Activated T-cell treated with anti-CD3 and anti-CD28 coated beads, Interleukin-2, amount 50 U/mL, for 4 hours (primary cell): ENCODE data around the gene ZMYM3. TPM values are rescaled to one million over a fixed set of nuclear protein-coding genes. Genes with fewer than 3 reads are reported as not detected.

Source experiments
- ATAC-seq, 2 donors: fragments of 200-7000 bp; cut with Tn5 transposase; one replicate each; pipeline ENCODE4 v1.10.0; 2021
- DNase-seq: peaks from one replicate; pipeline ENCODE4 v3.0.0-alpha.2; 2020
- H3K27me3 Mint-ChIP-seq: one replicate; pipeline ENCODE4 v1.8.0; 2021; ENCODE audit warnings: low read depth, mixed read lengths
- H3K36me3 Mint-ChIP-seq: one replicate; pipeline ENCODE4 v1.8.0; 2022; ENCODE audit warnings: mixed read lengths; ENCODE audit not compliant: insufficient read depth
- H3K4me1 Mint-ChIP-seq: one replicate; pipeline ENCODE4 v1.8.0; 2021; ENCODE audit warnings: low read depth, mixed read lengths
- H3K4me3 Mint-ChIP-seq: one replicate; pipeline ENCODE4 v1.8.0; 2021; ENCODE audit warnings: mild to moderate bottlenecking, moderate library complexity, mixed read lengths
- H3K9me3 Mint-ChIP-seq: one replicate; pipeline ENCODE4 v1.8.0; 2021; ENCODE audit warnings: mixed read lengths
- total RNA-seq, 3 donors: library from RNA; stranded (reverse); gene quantifications; one replicate each; pipeline ENCODE4 v1.2.1, GENCODE V29; 2021

ZMYM3 gene
- total RNA-seq, 3 donors from 2014 or later, result 11.2 to 15.7 (median 13.3) TPM

DNA sequence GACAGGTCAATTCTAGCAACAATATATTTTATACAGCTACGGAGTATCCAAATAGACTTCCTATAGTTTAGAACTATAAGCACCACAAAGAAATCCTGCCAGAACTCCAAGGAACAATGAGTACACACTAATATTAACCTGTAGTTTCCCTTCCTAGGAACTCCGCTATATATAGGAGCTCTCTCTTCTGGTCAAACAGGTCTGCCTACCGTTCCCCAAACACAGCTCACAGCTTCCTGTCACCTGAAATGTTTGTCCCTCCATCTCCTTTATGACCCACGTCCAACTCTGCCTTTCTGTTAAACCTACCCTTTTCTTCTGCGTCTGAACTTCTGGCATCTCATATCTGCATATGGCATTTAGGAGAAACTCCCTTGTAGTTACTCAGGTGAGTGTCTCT is 41.4 kb downstream of the ZMYM3 start:
- no peak for ATAC-seq
- Mint-ChIP-seq H3K9me3 (no peaks in the 10 kb centered on the region), H3K4me1 (no peaks in the 10 kb centered on the region), H3K27me3 (peaks cover 3% of the 10 kb centered on the region), H3K36me3 (no peaks in the 10 kb centered on the region), H3K4me3 (no peak overlapping the region)
- DNase-seq, result no peak

DNA sequence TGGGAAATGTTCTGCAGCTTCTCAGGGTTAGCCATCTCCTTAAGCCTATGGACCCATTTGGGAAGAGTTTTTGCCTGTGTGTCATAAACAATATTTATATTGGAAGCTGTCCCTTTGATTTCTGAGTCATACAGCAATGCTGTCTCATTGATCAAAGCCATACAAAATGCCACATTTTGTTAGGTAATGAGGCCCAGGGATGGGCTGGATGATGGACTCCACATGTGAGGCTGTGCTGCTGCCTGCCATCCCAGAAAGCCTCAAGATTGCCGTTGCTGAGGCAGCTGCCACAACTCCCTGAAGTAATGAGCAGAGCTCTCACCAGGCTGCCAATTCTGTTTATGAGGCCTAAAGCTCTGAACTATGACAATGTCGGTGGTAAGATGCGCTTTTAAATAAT is 43.1 kb downstream of the ZMYM3 start:
- Mint-ChIP-seq H3K4me1 (no peaks in the 10 kb centered on the region), H3K36me3 (no peaks in the 10 kb centered on the region), H3K4me3 (no peak overlapping the region), H3K9me3 (no peaks in the 10 kb centered on the region), H3K27me3 (peaks cover 3% of the 10 kb centered on the region)
- no peak for ATAC-seq
- no peak for DNase-seq

DNA sequence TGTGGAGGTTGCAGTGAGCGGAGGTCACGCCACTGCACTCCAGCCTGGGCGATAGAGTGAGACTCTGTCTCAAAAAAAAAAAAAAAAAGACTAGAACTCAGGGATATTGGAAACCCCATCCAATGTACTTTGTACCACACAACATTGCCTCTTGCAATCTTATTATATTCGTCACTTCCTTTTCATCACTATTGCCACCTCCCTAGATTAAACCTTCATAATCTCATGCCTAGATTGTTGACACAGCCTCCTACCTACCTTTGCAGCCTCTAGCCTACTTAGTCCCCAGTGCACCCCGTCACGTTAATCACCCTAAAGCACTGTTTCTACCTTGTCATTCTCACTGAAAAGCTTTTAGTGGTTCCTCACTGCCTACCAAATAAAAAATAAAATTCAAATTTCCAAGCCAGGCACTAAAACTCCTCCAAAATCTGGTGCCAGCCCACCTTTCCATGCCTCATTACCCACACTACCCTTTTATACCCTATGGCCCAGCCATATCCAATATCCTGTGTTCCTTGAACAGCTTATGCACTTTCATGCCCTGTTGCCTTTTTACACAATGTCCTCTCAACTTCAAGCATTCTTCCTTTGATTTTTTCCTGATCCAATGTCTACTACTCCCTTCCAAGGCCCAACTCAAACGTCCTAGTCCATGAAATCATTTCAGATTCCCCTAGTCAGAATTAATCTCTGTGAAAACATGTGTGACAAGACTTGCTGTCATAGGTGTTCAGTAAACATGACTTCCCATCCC is 54.5 kb downstream of the ZMYM3 start:
- Mint-ChIP-seq H3K4me1 (peaks cover 16% of the 10 kb centered on the region), H3K27me3 (no peaks in the 10 kb centered on the region), H3K36me3 (no peaks in the 10 kb centered on the region), H3K9me3 (no peaks in the 10 kb centered on the region), H3K4me3 (peak overlapping the region; percentile 19)
- DNase-seq (no peak), ATAC-seq (no peak)

DNA sequence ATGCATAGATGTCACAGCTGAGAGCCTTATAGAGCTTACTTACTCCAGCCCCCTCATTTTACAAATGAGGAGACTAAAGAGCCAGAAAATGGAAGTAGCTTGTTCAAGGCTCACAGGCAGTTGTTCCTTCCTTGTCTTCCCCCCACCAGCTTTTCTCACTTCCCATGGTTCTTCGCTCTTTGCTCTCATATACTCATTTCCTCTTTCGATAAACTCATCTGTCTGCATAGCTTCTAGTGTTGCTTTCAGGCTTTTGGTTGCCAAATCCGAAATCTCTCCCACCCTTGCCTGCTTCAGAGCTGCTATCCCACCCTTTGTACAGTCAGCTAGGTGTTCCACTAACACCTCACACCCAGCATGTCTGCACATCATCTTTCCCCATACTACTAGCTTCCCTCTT is 55.9 kb downstream of the ZMYM3 start:
- no peaks in the 10 kb centered on the region for H3K27me3 Mint-ChIP-seq
- H3K36me3 Mint-ChIP-seq, result no peaks in the 10 kb centered on the region
- H3K4me3 Mint-ChIP-seq, result peak overlapping the region; percentile 89
- peaks cover 20% of the 10 kb centered on the region for H3K4me1 Mint-ChIP-seq
- H3K9me3 Mint-ChIP-seq, result no peaks in the 10 kb centered on the region
- no peak for DNase-seq
- ATAC-seq, result peak; percentile 75 to 78

DNA sequence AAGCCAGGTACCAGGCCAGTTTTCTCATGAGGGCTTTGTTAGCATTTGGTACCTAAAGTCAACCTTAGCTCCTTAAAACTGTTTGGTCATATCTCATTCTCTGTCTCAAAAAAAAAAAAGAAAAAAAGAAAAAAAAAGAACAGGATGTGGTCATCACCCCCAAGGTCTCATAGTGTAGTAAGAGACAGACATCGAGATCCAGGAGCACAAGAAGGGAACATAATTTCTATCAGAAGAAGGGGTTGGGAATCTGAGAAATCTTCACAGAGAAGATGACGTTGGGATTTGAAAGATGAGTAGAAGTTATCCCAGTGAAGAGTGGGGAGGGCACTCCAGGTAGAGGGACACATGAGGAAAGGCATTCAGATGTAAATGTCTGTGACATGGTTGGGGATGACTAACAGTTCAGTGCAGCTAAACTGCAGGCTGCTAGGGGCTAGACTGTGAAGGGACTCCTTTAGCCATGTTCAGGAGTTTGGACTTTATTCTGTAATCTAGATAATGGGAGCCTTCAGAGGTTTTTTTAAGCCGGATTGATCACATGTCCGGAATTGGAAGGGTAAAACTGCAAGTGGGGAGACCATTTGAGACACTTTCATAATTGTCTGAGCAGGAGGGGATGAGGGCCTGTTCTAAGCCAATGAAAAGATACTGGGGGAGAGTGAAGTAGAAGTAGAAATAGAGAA is 57.8 kb downstream of the ZMYM3 start:
- Mint-ChIP-seq H3K4me3 (peak overlapping the region; percentile 82), H3K27me3 (no peaks in the 10 kb centered on the region), H3K36me3 (peaks cover under 1% of the 10 kb centered on the region), H3K4me1 (peaks cover 28% of the 10 kb centered on the region), H3K9me3 (no peaks in the 10 kb centered on the region)
- no peak for DNase-seq
- ATAC-seq, result peak; percentile 74 to 82

DNA sequence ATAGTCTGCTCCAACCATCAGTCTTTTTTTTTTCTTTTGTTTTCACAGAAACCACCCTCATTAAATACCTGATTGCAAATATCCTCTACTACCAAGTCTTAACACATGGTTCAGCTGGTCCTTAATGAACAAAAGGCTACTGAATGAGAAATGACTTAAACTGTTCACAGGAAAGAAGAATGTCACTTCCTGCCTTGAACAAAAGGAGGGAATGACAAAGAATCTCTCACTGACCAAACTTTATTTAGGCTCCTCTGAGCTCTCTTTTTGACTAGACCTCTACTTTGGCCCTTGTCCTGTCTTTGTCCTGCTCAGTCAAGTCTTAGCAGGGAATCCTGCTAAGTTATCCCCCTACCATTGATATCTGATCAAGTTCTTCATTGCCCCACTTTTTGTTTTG is 62.7 kb downstream of the ZMYM3 start:
- ATAC-seq (no peak), DNase-seq (no peak)
- peaks cover 29% of the 10 kb centered on the region for H3K4me1 Mint-ChIP-seq
- no peaks in the 10 kb centered on the region for H3K9me3 Mint-ChIP-seq
- H3K4me3 Mint-ChIP-seq, result no peak overlapping the region
- H3K36me3 Mint-ChIP-seq, result peaks cover 4% of the 10 kb centered on the region
- no peaks in the 10 kb centered on the region for H3K27me3 Mint-ChIP-seq

Other genes starting within 250 kb of the ZMYM3 start
- 10 to 100 TPM; 55.9 to 62.7 (median 58.4) TPM for gene SNX12, start 185.8 kb downstream of the ZMYM3 start, total RNA-seq
- gene FOXO4, start 158.3 kb downstream of the ZMYM3 start, total RNA-seq, result 1 to 10 TPM; 3.4 to 6.4 (median 5.2) TPM
- 10 to 100 TPM in 1 of 3 donors, 1 to 10 TPM in 2; 6.0 to 11.3 (median 6.6) TPM for gene CXorf65, start 147.4 kb downstream of the ZMYM3 start, total RNA-seq
- gene IL2RG, start 142.6 kb downstream of the ZMYM3 start, total RNA-seq, result 100 to 1,000 TPM; 214 to 305 (median 276) TPM
- 10 to 100 TPM; 33.7 to 43.9 (median 39.8) TPM for gene MED12, start 135.5 kb downstream of the ZMYM3 start, total RNA-seq
- gene NLGN3, start 109.3 kb downstream of the ZMYM3 start, total RNA-seq, result under 1 TPM; 0.38 to 0.43 (median 0.40) TPM
- gene GJB1, start 30.9 kb downstream of the ZMYM3 start, total RNA-seq, result not detected
- gene NONO, start 29.5 kb upstream of the ZMYM3 start, total RNA-seq, result 100 to 1,000 TPM; 563 to 576 (median 574) TPM
- gene ITGB1BP2, start 47.6 kb upstream of the ZMYM3 start, total RNA-seq, result 1 to 10 TPM; 3.0 to 3.6 (median 3.1) TPM
- gene TAF1, start 112.2 kb upstream of the ZMYM3 start, total RNA-seq, result 10 to 100 TPM; 24.9 to 32.2 (median 29.0) TPM